Stimulated activated CD4-positive, alpha-beta T cell treated with anti-CD3 and anti-CD28 coated beads, Interleukin-12 subunit alpha, Interleukin-12 subunit beta, amount 100 ng/mL, for 4 hours (primary cell): ENCODE data around the gene KRTAP10-7.
"Not testable (repeated sequence)": the region's sequence is repeated elsewhere in the genome, so short reads cannot be mapped to it uniquely, and the experiment has no call there.

Experiments
- DNase-seq: peaks from one replicate; pipeline ENCODE4 v3.0.0-alpha.2; 2020

The KRTAP10-7 gene

GRCh38 chr21:44590897-44591800 is 9.2 kb upstream of the KRTAP10-7 start:
- DNase-seq = not testable (repeated sequence)

- not testable (repeated sequence) for DNase-seq
These were observed 8.6 kb upstream of the KRTAP10-7 start for GRCh38 chr21:44591801-44592130.

- DNase-seq = no peak
These were observed 7.7 kb upstream of the KRTAP10-7 start, which contains the start of gene KRTAP10-6 for GRCh38 chr21:44592446-44593311. Gene KRTAP10-6, minus strand, starts transcription at chr21:44592505. Its CDS starts 21 bp downstream, at chr21:44592484.

GRCh38 chr21:44593598-44594405 is 6.6 kb upstream of the KRTAP10-7 start:
- no peak for DNase-seq

- no peak for DNase-seq
These were observed 5.9 kb upstream of the KRTAP10-7 start for GRCh38 chr21:44594406-44594916.

- DNase-seq = no peak
These were observed 4.9 kb upstream of the KRTAP10-7 start for GRCh38 chr21:44595524-44595923.

GRCh38 chr21:44596068-44596725 is 4.2 kb upstream of the KRTAP10-7 start:
- DNase-seq = no peak

- no peak for DNase-seq
These were observed 2.3 kb upstream of the KRTAP10-7 start for GRCh38 chr21:44598061-44598460.

GRCh38 chr21:44599264-44600029 is 950 bp upstream of the KRTAP10-7 start:
- no peak for DNase-seq

- DNase-seq = not testable (repeated sequence)
These were observed 694 bp downstream of the KRTAP10-7 start for GRCh38 chr21:44601091-44601490.

GRCh38 chr21:44601596-44602462 is 1.4 kb downstream of the KRTAP10-7 start:
- no peak for DNase-seq

GRCh38 chr21:44602463-44602850 is 2.1 kb downstream of the KRTAP10-7 start:
- DNase-seq = no peak

- DNase-seq = no peak
These were observed 2.9 kb downstream of the KRTAP10-7 start for GRCh38 chr21:44603109-44603875.

GRCh38 chr21:44603911-44604310 is 3.5 kb downstream of the KRTAP10-7 start:
- no peak for DNase-seq

- DNase-seq = no peak
These were observed 6.1 kb downstream of the KRTAP10-7 start for GRCh38 chr21:44606495-44606894.

GRCh38 chr21:44609193-44609592 is 8.8 kb downstream of the KRTAP10-7 start:
- DNase-seq = no peak

GRCh38 chr21:44610157-44610843 is 9.9 kb downstream of the KRTAP10-7 start:
- DNase-seq = not testable (repeated sequence)

GRCh38 chr21:44611551-44611950 is 11.2 kb downstream of the KRTAP10-7 start:
- no peak for DNase-seq

GRCh38 chr21:44612029-44612486 is 11.7 kb downstream of the KRTAP10-7 start, which contains the start of gene KRTAP10-8:
Gene KRTAP10-8, plus strand, starts transcription at chr21:44612079. Its CDS starts 22 bp downstream, at chr21:44612101.
- no peak for DNase-seq
